Endodermal cell (in vitro differentiated cells): ENCODE measurements around the gene LYZL2. TPM values are rescaled to one million over a fixed set of nuclear protein-coding genes. Genes with fewer than 3 reads are reported as not detected.

Source experiments
- DNase-seq: peaks from one replicate; pipeline ENCODE4 v3.0.0-alpha.2; 2017
- H3K27ac ChIP-seq: 2 replicates; pipeline ENCODE4 v1.5.1; 2013; ENCODE audit warnings: mild to moderate bottlenecking, low read depth, low read length, moderate library complexity
- H3K27me3 ChIP-seq: 2 replicates; pipeline ENCODE4 v1.6.1; 2013; ENCODE audit warnings: mild to moderate bottlenecking, low read length, moderate library complexity; ENCODE audit not compliant: insufficient read depth, control insufficient read depth, poor library complexity, severe bottlenecking
- H3K36me3 ChIP-seq: 2 replicates; pipeline ENCODE4 v1.7.0; 2013; ENCODE audit warnings: mild to moderate bottlenecking, low read length, moderate library complexity; ENCODE audit not compliant: control insufficient read depth, insufficient read depth
- H3K4me1 ChIP-seq: one replicate; pipeline ENCODE4 v1.7.0; 2013; ENCODE audit warnings: low read length; ENCODE audit not compliant: control insufficient read depth, insufficient read depth
- H3K4me3 ChIP-seq: 2 replicates; pipeline ENCODE4 v1.5.1; 2013; ENCODE audit warnings: mild to moderate bottlenecking, low read length, moderate library complexity
- H3K9ac ChIP-seq: 2 replicates; pipeline ENCODE4 v1.6.1; 2013; ENCODE audit warnings: mild to moderate bottlenecking, low read length, moderate library complexity; ENCODE audit not compliant: poor library complexity, severe bottlenecking; ENCODE audit errors: extremely low read depth
- H3K9me3 ChIP-seq: 2 replicates; pipeline ENCODE4 v1.6.1; 2013; ENCODE audit warnings: mild to moderate bottlenecking, low read length, moderate library complexity; ENCODE audit not compliant: control insufficient read depth
- H3K27ac Mint-ChIP-seq: 2 replicates; pipeline ENCODE4 v1.8.0; 2020; ENCODE audit warnings: mixed read lengths
- H3K27me3 Mint-ChIP-seq: 2 replicates; pipeline ENCODE4 v1.8.0; 2021; ENCODE audit warnings: mild to moderate bottlenecking, mixed read lengths; ENCODE audit not compliant: insufficient read depth
- H3K36me3 Mint-ChIP-seq: 2 replicates; pipeline ENCODE4 v1.8.0; 2020; ENCODE audit warnings: low read depth, mixed read lengths
- H3K4me1 Mint-ChIP-seq: 2 replicates; pipeline ENCODE4 v1.8.0; 2020; ENCODE audit warnings: mixed read lengths
- H3K4me3 Mint-ChIP-seq: 2 replicates; pipeline ENCODE4 v1.8.0; 2020; ENCODE audit warnings: mild to moderate bottlenecking, moderate library complexity, mixed read lengths
- H3K9me3 Mint-ChIP-seq: 2 replicates; pipeline ENCODE4 v1.8.0; 2020; ENCODE audit warnings: mild to moderate bottlenecking, mixed read lengths
- WGBS, 2 experiments: methylation state at CpG; one replicate each; pipeline versions ENCODE4 v1.1.5 to v1.1.7; 2013; ENCODE audit warnings: missing lambda C conversion rate in 2 of 2, mixed read lengths in 1 of 2; ENCODE audit not compliant: insufficient coverage in 1 of 2, insufficient read length in 1 of 2; 5-methylcytosine and 5-hydroxymethylcytosine counted together
- total RNA-seq, 2 donors: library from RNA; stranded (reverse); fragmentation: NEBNext Ultra II Directional in 1 of 2; extraction: Animal tissue kit (Norgen Biotek cat#: 25700) in 1 of 2; gene quantifications; 2 replicates in 1 of 2; 3 replicates in 1 of 2; pipeline ENCODE4 v1.2.1, GENCODE V29; 2021
- TF ChIP-seq, protein P1 (sequence below): fragments of 200-600 bp; sonication (generic); conservative IDR thresholded peaks from 2 replicates; pipeline ENCODE4 v1.5.0; 2021; ENCODE audit warnings: antibody characterized with exemption, mild to moderate bottlenecking

The LYZL2 gene
- total RNA-seq, 2 donors from 2014 or later, result not detected

- H3K27me3 Mint-ChIP-seq, result peaks cover 2% of the 10 kb centered on the region
- no peak for DNase-seq
- Histone ChIP-seq H3K9me3 (no peaks in the 10 kb centered on the region), H3K4me1 (no peaks in the 10 kb centered on the region), H3K4me3 (no peak overlapping the region), H3K9ac (no peak overlapping the region), H3K36me3 (no peaks in the 10 kb centered on the region), H3K27me3 (no peaks in the 10 kb centered on the region), H3K27ac (no peak overlapping the region)
- no peak overlapping the region for H3K4me3 Mint-ChIP-seq
- 74 to 100% methylated on average over 3 to 4 of the region's 6 CpGs for WGBS, 2 experiments
- peaks cover 2% of the 10 kb centered on the region for H3K4me1 Mint-ChIP-seq
- H3K9me3 Mint-ChIP-seq, result no peaks in the 10 kb centered on the region
- TF ChIP-seq, protein P1, sequence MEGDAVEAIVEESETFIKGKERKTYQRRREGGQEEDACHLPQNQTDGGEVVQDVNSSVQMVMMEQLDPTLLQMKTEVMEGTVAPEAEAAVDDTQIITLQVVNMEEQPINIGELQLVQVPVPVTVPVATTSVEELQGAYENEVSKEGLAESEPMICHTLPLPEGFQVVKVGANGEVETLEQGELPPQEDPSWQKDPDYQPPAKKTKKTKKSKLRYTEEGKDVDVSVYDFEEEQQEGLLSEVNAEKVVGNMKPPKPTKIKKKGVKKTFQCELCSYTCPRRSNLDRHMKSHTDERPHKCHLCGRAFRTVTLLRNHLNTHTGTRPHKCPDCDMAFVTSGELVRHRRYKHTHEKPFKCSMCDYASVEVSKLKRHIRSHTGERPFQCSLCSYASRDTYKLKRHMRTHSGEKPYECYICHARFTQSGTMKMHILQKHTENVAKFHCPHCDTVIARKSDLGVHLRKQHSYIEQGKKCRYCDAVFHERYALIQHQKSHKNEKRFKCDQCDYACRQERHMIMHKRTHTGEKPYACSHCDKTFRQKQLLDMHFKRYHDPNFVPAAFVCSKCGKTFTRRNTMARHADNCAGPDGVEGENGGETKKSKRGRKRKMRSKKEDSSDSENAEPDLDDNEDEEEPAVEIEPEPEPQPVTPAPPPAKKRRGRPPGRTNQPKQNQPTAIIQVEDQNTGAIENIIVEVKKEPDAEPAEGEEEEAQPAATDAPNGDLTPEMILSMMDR, result peak; percentile 93
- no peak overlapping the region for H3K27ac Mint-ChIP-seq
- H3K36me3 Mint-ChIP-seq, result no peaks in the 10 kb centered on the region
Measured at GRCh38 chr10:30639946-30640786, 10.6 kb upstream of the LYZL2 start.

DNA sequence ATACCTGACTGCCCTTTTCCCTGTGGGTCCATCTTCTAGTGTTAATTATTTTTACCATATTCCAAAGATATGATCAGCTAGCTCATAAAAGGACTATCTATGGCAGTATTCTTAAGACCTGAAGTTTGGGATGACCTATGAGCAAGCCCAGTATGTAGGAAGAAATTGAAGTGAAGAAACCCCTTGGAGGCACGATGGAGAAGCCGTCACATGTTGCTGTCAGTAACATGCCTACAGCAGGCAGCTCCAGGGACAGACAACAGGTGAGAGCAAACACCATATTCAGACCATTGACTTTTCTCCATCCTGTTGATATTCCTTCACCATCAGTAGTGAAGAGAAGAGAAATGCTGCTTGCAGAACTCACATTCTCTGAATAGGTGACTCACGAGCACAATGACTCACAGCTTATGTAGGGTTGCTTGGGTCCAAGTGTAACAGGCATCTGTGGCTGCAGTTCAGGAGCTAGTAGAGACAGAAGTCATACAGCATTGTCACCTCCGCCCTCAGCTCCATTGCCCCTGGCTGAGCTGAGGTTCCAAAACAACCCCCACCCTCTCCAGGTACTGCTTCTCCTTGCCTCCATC, 8.4 kb upstream of the LYZL2 start:
- Histone ChIP-seq H3K4me1 (no peaks in the 10 kb centered on the region), H3K4me3 (no peak overlapping the region), H3K9me3 (no peaks in the 10 kb centered on the region), H3K9ac (no peak overlapping the region), H3K27ac (no peak overlapping the region), H3K27me3 (no peaks in the 10 kb centered on the region), H3K36me3 (no peaks in the 10 kb centered on the region)
- Mint-ChIP-seq H3K4me1 (no peaks in the 10 kb centered on the region), H3K4me3 (no peak overlapping the region), H3K27me3 (no peaks in the 10 kb centered on the region), H3K27ac (no peak overlapping the region), H3K36me3 (no peaks in the 10 kb centered on the region), H3K9me3 (no peaks in the 10 kb centered on the region)
- DNase-seq, result peak; percentile 64
- 85% methylated on average over 4 of the region's 4 CpGs; no CpG with 5 or more reads in 1 of the 2 experiments for WGBS, 2 experiments
- TF ChIP-seq, protein P1, result no peak

DNA sequence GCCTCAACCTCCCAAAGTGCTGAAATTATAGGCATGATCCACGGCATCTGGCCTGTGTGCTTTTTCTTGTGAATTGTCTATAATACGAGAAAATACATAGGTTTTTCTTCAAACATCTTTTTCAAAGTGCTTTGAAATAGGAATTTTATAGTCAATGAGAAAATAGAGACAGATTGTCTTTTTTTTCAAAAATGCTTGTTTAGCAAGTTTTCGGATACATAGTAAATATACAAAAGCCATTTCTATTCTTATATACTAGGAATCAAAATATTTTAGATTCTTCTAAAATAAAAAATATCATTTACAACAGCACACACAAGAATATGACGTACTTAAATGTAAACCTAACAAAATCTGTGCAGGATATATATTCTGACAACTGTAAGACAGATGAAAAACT, 1.6 kb upstream of the LYZL2 start:
- TF ChIP-seq, protein P1, result no peak
- H3K27ac ChIP-seq, result no peak overlapping the region
- H3K4me1 Mint-ChIP-seq, result no peaks in the 10 kb centered on the region

More for the DNA sequence above, 1.6 kb upstream of the LYZL2 start:
- H3K4me3 Mint-ChIP-seq, result no peak overlapping the region
- H3K4me3 ChIP-seq, result no peak overlapping the region
- no peaks in the 10 kb centered on the region for H3K27me3 ChIP-seq
- WGBS, 2 experiments, result 98 to 100% methylated on average over 1 to 4 of the region's 4 CpGs
- H3K36me3 Mint-ChIP-seq, result no peaks in the 10 kb centered on the region
- no peaks in the 10 kb centered on the region for H3K9me3 Mint-ChIP-seq
- H3K9ac ChIP-seq, result no peak overlapping the region
- DNase-seq, result no peak
- H3K4me1 ChIP-seq, result no peaks in the 10 kb centered on the region
- no peaks in the 10 kb centered on the region for H3K27me3 Mint-ChIP-seq
- no peak overlapping the region for H3K27ac Mint-ChIP-seq
- no peaks in the 10 kb centered on the region for H3K36me3 ChIP-seq
- no peaks in the 10 kb centered on the region for H3K9me3 ChIP-seq
